Measurements from ENCODE around the gene CALML6.
A peak's percentile ranks its signal among the peaks of the same experiment; 100 is the strongest.

CALML6 gene

DNA sequence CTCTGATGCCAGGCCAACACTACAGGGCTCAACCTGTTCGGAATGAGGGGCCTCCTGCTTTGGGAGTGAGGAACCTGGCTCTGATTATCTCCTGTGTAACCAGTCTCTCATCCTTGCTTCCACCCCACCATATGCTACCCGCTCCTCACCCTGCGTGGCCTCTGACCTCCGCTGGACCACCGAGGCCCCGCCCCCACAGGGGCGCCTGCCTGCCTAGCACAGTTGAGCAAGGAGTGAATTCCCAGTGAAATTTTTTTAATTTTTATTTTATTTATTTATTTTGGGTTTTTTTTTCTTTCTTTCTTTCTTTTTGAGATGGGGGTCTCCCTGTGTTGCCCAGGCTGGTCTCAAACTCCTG lies 22.3 kb upstream of the CALML6 start:
- DNase-seq: no peak

DNA sequence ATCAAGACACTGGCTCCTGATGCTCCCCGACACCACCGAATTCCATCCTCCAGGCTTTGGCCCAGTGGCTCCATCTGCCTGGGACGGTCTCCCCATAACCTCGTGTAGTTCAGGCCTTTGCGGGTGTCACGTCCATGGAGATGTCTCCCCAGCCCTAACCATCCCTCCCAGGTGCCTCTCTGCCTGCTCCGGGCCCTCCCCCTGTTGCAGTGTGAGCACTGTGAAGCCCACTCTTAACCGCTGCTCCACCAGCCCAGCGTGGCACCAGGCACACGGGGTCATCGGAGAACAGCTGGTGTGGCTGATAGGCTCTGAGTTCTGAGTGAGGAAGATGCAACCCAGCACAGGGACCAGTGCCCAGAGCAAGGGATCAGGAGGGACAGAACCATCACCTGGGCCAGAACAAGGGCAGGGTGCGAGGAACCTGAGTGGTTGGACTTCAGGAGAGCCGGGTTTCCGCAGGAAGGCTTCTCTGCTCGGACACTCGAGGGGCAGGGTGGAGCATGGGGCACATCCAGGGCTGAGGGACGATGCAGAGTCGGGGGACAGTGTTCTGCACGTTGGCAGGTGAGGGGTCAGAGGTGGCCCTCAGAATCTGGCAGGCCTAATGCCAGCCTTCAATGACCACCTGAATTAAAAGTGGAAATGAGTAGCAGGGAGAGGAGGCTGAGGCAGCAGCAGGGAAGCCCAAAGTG lies 21.6 kb upstream of the CALML6 start:
- DNase-seq: no peak

- no peak for DNase-seq
Observed at GRCh38 chr1:1893997-1894353, 21.1 kb upstream of the CALML6 start.

DNA sequence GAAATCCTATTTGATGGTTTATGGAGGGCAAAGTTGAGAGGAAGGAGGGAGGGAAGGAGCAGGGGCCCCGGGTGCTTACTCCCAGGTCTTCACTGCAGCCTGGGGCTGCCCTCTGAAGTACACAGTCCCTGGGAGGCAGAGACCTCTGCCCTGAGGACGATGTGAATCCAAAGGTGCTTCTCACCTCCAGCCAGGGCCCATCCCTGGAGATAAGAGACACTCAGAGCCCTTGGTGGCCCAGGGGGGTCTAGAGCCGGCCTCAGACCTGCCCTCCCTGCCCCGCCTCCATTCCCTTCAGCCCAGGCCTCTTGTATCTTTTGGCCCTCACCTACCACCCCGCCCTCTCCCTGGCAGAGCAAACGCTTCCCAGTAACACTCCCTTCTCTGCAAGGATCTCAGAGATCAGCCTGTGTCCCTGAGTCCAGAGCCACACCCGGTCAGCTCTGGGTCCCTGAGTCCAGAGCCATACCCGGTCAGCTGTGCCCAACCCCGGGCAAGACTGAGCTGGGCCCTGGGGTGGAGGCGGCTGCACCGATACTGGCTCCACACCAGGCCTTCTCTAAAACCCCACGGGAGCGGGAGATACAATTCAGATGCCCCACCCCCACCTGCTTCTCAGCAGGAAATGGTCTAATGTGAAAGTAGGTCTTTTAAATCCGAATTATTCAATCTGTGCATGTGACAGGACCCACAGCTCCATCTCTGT lies 20.6 kb upstream of the CALML6 start:
- no peak for DNase-seq

GRCh38 chr1:1895060-1895418 lies 20.0 kb upstream of the CALML6 start:
- no peak for DNase-seq

- no peak for DNase-seq
Observed at GRCh38 chr1:1895456-1896336, 19.4 kb upstream of the CALML6 start.

DNA sequence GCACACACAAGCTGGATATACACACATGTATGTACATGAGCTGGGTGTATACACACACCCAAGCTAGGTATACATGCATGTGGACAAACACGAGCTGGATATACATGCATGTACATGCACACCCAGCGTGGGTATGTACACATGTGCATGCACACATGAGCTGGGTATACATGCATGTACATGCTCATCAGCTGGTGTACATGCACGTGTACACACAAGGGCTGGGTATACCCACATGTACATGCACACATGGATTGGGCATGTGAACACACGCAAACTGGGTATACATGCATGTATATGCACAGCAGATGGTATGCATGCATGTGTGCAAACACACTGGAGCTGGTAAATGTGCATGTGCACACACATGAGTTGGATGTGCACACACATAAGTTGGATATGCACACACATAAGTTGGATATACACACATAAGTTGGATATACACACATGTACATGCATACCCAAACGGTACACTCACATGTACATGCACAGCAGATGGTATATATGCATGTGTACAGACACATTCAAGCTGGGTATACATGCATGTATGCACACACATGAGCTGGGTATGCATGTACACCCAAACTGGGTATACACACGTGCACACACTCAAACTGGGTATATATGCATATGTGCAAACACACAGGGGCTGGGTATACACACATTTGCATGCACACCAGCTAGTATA lies 16.7 kb upstream of the CALML6 start:
- no peak for DNase-seq

GRCh38 chr1:1899266-1899966 lies 15.6 kb upstream of the CALML6 start:
- no peak for DNase-seq

- DNase-seq: no peak
Observed at GRCh38 chr1:1899967-1900327, 15.1 kb upstream of the CALML6 start.

DNA sequence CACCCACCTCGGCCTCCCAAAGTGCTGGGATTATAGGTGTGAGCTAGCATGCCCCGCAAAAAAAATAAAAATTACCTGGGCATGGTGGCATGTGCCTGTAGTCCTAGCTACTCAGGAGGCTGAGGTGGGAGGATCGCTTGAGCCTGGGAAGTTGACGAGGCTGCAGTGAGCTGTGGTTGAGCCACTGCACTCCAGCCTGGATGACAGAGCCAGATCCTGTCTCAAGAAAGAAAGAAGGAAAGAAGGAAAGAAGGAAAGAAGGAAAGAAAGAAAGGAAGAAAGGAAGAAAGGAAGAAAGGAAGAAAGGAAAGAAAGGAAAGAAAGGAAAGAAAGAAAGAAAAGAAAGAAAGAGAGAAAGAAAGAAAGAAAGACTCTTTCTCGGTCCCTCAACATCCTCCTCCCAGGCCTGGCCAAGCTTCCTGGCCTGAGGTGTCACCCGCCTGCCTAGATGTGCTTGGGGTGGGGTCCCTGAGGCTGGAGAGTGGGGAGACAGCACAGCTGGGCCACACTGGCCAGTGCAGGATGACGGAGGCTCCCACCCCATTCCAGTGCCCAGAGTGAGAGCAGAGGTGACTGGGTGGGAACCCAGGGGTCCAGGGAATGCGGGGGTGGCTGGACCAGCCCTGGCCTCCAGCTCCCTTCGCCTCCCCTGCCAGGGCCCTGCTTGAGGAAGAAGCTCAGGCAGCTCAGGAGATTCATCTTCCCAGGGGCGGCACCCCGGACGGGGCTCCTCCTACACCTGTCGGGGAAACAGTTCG lies 14.0 kb upstream of the CALML6 start:
- DNase-seq: no peak

DNA sequence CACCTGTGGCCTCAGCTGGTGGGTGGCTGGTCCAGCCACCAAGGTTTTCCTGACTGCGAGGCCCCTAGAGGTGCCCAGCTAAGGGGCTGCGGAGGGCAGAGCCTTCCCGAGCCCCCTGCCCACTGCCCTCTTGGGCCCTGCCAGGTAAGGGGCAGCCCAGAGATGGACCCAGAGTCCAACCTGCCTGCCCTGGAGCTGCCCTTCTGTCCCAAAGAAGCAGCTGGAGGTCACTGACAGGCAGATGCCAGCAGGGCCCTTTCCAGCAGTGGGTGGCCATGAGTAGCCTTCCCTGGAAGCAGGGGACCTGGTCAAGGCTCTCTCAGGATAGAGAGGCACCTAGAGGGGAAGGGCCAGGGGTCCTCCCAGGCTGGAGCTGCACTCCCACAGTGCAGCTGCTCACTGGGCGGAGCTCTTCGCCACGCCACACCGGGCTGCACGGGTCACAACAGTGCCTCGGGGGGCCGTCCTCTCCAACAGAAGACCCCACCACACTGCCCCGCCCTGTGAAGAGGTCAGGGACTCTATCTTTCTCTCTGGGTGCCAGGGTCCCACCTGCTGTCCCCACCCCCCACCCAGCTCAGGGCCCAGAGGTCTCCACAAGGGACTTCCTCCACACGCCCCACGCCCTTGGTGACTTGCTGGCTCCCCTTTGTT lies 13.3 kb upstream of the CALML6 start:
- DNase-seq: no peak

DNA sequence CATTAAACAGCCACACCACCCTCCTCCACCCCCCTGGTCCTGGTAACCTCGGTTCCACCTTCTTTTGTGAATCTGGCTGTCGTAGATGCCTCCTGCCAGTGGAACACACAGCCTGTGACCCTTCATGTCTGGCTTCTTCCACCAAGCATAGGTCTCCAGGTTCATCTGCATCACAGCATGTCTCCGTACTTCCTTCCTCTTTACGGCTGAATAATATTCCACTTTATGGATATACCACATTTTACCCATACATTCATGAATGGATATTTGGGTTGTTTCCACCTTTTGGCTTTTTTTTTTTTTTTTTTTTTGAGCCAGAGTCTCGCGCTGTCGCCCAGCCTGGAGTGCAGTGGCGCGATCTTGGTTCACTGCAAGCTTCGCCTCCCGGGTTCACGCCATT lies 11.8 kb upstream of the CALML6 start:
- no peak for DNase-seq

DNA sequence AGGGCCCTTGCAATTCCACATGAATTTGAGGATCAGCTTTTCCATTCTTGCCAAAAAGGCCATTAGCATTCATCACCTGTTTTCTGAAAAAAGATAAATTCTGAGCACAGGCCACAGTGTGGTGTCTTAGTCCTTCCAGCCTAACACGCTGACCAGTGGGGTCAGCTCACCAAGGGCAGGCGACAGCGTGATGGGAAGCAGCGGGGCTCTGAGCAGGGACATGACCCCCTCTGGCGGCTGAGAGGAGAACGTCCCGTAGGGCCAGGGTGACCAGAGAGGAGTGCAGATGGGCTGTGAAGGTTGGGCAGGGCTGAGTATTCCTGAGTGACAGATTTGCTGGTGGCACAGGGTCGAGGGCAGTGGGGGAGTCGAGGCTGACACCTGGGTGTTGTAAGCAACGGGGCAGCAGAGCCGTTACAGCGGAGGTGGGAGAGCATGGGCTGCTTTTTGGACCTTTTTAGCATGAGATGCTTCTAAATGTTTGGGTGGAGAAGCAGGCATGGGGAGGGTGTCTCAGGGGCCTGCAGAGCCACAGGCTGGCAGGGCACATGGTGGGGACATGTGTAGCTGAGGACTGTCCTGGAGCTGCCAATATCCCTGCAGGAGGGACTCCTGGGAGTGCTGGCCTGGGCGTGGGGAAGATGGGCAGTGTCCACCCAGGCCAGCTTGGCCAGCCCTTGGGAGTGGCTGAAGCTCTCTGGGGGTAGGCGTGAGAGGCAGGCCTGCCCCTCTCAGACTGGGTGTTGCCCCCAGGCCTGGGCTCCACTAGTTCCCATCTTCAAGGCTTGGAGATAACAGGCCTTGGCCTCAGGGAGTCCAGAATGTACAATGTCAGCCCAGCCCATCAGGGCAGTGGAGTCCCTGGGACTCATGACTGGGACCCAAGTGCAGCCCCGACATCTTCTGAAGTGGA lies 8.6 kb upstream of the CALML6 start:
- peak; percentile 74 for DNase-seq

DNA sequence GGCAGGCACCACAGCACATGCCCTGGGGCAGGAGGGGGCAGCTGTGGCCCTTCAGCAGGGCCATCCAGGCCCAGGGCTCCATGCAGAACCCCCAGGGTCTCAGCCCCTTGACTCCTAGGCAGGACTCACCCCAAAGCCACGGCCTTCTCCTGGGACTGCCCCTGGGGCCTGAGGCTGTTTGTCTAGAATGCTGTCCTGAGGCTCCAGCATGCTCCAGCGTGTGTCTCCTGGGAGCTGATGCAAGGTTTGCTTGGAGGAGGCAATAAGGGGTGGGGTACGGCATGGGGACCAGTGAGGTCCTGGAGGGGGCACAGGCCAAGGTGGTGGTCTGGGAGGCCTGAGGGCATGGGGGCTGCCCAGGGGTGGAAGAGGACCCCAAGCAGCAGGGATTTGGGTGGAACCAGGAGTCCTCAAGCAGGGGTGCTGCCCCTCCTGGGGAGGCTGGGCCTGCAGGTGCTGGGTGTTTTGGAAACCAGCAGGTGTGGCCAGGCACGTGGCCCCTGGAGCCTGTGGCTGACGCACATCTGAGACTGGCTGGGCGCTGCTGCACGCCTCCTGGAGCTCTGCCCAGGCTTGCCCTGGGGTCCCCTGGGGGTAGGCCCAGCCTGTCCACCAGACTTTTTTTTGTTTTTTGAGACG lies 7.8 kb upstream of the CALML6 start:
- no peak for DNase-seq

DNA sequence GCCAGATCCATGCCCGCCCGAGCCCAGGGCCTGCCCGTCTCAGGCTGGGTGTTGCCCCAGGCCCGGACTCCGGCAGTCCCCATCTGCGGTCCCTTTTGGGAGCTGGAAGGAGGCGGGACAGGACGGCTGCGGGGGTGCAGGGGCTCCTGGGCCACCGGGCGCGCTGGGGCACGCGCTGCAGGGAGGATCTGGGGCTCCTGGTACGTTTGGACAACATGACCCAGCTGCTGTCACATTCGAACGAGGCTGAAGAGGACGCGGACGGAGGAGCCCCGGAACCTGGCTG lies 6.6 kb upstream of the CALML6 start:
- no peak for DNase-seq

DNA sequence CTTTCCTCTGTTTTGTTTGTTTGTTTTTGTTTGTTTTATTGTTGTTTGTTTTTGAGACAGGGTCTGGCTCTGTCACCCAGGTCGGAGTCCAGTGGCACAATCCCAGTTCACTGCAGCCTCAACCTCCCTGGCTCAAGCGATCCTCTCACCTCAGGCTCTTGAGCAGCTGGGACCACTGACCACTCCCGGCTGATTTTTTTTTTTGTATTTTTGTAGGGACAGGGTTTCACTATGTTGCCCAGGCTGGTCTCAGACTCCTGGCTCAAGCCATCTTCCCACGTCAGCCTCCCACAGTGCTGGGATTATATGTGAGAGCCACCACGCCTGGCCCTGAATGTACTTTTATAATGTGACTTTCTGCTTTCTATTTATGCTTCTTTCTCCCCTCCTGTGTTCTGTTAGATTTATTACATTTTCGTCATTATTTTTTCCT lies 5.0 kb upstream of the CALML6 start:
- no peak for DNase-seq

GRCh38 chr1:1910651-1911331 lies 4.3 kb upstream of the CALML6 start:
- DNase-seq: no peak

DNA sequence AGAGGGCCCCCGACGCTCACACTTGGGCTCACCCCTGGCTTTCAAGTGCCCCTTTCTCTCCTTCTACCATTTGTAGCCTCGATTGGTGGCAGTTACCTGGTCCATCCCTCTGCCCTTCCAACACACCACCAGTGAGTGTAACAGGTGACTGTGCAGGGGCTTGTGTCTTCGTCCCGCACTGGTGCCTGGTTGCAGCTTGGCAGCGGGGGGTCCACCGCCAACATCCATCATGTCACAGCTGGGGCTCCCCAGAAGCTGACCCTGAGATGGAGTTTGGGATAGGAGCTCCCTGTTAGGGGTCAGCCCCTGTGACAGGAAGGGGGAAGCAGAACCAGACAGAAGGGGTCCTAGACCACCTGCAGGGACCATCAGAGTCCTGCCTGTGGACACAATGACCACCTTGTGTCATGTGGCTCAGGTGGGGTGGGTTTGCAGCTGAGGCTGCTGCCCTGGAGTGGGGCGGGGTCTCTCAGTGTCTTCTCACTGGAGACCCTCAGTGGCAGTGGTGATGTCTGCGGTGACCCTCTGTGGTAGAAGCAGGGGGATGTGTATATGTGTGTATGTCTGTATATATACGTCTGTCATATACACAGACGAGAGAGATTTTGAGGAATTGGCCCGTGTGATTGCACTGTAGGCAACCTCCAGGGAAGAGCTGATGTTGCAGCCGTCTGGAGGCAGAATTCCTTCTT lies 3.6 kb upstream of the CALML6 start:
- DNase-seq: no peak
